PC-3 (cell line): Measurements from ENCODE around the gene PHAF1.

Experiments used
- EZH2 ChIP-seq: fragments of 300-600 bp; sonication (generic); IDR thresholded peaks from one replicate; pipeline ENCODE4 v1.6.1; 2017; ENCODE audit warnings: antibody characterized with exemption, mild to moderate bottlenecking, low read length; ENCODE audit not compliant: unreplicated experiment
- EZH2phosphoT487 ChIP-seq: fragments of 300-600 bp; sonication (generic); IDR thresholded peaks from 2 replicates; pipeline ENCODE4 v1.6.1; 2018; ENCODE audit warnings: mild to moderate bottlenecking, antibody characterized with exemption, low read length, borderline replicate concordance
- TF ChIP-seq, protein P1 (sequence below): fragments of 300-600 bp; sonication (generic); conservative IDR thresholded peaks from 2 replicates; pipeline ENCODE4 v1.5.1; 2017; ENCODE audit warnings: antibody characterized with exemption, low read depth, mild to moderate bottlenecking, low read length

DNA sequence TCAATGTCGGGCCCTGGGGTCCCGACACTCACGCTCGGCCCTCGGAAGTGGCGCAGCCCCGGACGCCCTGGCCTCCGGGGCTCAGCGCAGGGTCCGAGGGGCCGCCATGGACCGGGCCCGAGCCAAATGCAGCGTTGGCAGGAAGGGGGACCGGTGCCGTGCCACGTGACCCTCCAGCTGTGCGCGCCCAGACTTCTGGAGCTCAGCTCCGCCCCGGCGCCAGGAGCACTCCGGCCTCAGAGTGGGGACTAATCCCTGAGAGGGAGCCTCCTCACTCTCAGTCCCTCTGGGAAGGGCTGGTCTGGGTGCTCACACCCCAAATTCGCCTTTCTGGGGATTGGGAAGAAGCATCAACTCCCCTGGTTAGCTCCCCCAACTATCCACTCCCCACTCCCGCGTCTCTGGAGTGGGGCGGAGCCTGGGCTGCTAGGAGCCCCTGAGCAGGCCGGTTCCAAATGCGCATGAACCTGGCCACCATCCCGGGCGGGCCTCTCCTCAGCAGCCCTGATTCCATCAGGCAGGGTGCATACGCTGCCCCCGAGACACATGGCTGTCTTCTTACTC, 41.2 kb downstream of the PHAF1 start, which contains the start of gene B3GNT9:
- TF ChIP-seq, protein P1, sequence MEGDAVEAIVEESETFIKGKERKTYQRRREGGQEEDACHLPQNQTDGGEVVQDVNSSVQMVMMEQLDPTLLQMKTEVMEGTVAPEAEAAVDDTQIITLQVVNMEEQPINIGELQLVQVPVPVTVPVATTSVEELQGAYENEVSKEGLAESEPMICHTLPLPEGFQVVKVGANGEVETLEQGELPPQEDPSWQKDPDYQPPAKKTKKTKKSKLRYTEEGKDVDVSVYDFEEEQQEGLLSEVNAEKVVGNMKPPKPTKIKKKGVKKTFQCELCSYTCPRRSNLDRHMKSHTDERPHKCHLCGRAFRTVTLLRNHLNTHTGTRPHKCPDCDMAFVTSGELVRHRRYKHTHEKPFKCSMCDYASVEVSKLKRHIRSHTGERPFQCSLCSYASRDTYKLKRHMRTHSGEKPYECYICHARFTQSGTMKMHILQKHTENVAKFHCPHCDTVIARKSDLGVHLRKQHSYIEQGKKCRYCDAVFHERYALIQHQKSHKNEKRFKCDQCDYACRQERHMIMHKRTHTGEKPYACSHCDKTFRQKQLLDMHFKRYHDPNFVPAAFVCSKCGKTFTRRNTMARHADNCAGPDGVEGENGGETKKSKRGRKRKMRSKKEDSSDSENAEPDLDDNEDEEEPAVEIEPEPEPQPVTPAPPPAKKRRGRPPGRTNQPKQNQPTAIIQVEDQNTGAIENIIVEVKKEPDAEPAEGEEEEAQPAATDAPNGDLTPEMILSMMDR = no peak
- no peak for TF ChIP-seq EZH2phosphoT487
- no peak for TF ChIP-seq EZH2
